ENCODE results near the gene DNAJC13.
"Not testable (repeated sequence)": the region's sequence is repeated elsewhere in the genome, so short reads cannot be mapped to it uniquely, and the experiment has no call there.

DNAJC13 gene

GRCh38 chr3:132396776-132397175 is 20.5 kb upstream of the DNAJC13 start:
- H3K36me3 Mint-ChIP-seq; H3K4me3 Mint-ChIP-seq; H3K4me1 Mint-ChIP-seq (ENCODE audit: low read depth); H3K9me3 Mint-ChIP-seq (ENCODE audit: low read depth); H3K27ac Mint-ChIP-seq; H3K27me3 Mint-ChIP-seq: not testable (repeated sequence)

GRCh38 chr3:132399054-132399929 is 18.0 kb upstream of the DNAJC13 start:
- no peaks in the 10 kb centered on the region for H3K4me1 Mint-ChIP-seq (ENCODE audit: low read depth)
- no peak overlapping the region for H3K4me3 Mint-ChIP-seq
- H3K27ac Mint-ChIP-seq = no peak overlapping the region
- no peaks in the 10 kb centered on the region for H3K27me3 Mint-ChIP-seq
- no peaks in the 10 kb centered on the region for H3K36me3 Mint-ChIP-seq
- no peaks in the 10 kb centered on the region for H3K9me3 Mint-ChIP-seq (ENCODE audit: low read depth)

GRCh38 chr3:132401255-132401654 is 16.0 kb upstream of the DNAJC13 start:
- no peaks in the 10 kb centered on the region for H3K4me1 Mint-ChIP-seq (ENCODE audit: low read depth)
- H3K9me3 Mint-ChIP-seq (ENCODE audit: low read depth) = no peaks in the 10 kb centered on the region
- H3K4me3 Mint-ChIP-seq = no peak overlapping the region
- no peaks in the 10 kb centered on the region for H3K36me3 Mint-ChIP-seq
- no peaks in the 10 kb centered on the region for H3K27me3 Mint-ChIP-seq
- H3K27ac Mint-ChIP-seq = no peak overlapping the region

- Mint-ChIP-seq H3K9me3 (ENCODE audit: low read depth) (no peaks in the 10 kb centered on the region), H3K36me3 (no peaks in the 10 kb centered on the region), H3K27ac (no peak overlapping the region), H3K4me1 (ENCODE audit: low read depth) (no peaks in the 10 kb centered on the region), H3K27me3 (no peaks in the 10 kb centered on the region), H3K4me3 (no peak overlapping the region)
Measured at GRCh38 chr3:132404276-132404675, 13.0 kb upstream of the DNAJC13 start.

GRCh38 chr3:132405188-132405587 is 12.1 kb upstream of the DNAJC13 start:
- no peak overlapping the region for H3K4me3 Mint-ChIP-seq
- H3K27ac Mint-ChIP-seq = no peak overlapping the region
- no peaks in the 10 kb centered on the region for H3K36me3 Mint-ChIP-seq
- H3K27me3 Mint-ChIP-seq = no peaks in the 10 kb centered on the region
- H3K9me3 Mint-ChIP-seq (ENCODE audit: low read depth) = no peaks in the 10 kb centered on the region
- H3K4me1 Mint-ChIP-seq (ENCODE audit: low read depth) = no peaks in the 10 kb centered on the region

- H3K27me3 Mint-ChIP-seq = peaks cover 1% of the 10 kb centered on the region
- no peak overlapping the region for H3K4me3 Mint-ChIP-seq
- no peak overlapping the region for H3K27ac Mint-ChIP-seq
- H3K9me3 Mint-ChIP-seq (ENCODE audit: low read depth) = no peaks in the 10 kb centered on the region
- H3K36me3 Mint-ChIP-seq = no peaks in the 10 kb centered on the region
- H3K4me1 Mint-ChIP-seq (ENCODE audit: low read depth) = no peaks in the 10 kb centered on the region
Measured at GRCh38 chr3:132405609-132406299, 11.5 kb upstream of the DNAJC13 start.

- H3K9me3 Mint-ChIP-seq (ENCODE audit: low read depth) = no peaks in the 10 kb centered on the region
- no peak overlapping the region for H3K4me3 Mint-ChIP-seq
- H3K27me3 Mint-ChIP-seq = peaks cover 1% of the 10 kb centered on the region
- no peaks in the 10 kb centered on the region for H3K36me3 Mint-ChIP-seq
- no peaks in the 10 kb centered on the region for H3K4me1 Mint-ChIP-seq (ENCODE audit: low read depth)
- H3K27ac Mint-ChIP-seq = no peak overlapping the region
Measured at GRCh38 chr3:132406587-132406986, 10.7 kb upstream of the DNAJC13 start.

- Mint-ChIP-seq H3K4me1 (ENCODE audit: low read depth) (no peaks in the 10 kb centered on the region), H3K36me3 (no peaks in the 10 kb centered on the region), H3K9me3 (ENCODE audit: low read depth) (no peaks in the 10 kb centered on the region), H3K4me3 (no peak overlapping the region), H3K27me3 (peaks cover 1% of the 10 kb centered on the region), H3K27ac (no peak overlapping the region)
Measured at GRCh38 chr3:132407025-132407424, 10.3 kb upstream of the DNAJC13 start.

- H3K4me3 Mint-ChIP-seq = no peak overlapping the region
Measured at GRCh38 chr3:132414841-132415240, 2.5 kb upstream of the DNAJC13 start.

GRCh38 chr3:132416161-132416560 is 1.1 kb upstream of the DNAJC13 start:
- H3K4me3 Mint-ChIP-seq = peak overlapping the region; percentile 100
- H3K9me3 Mint-ChIP-seq (ENCODE audit: low read depth) = no peaks in the 10 kb centered on the region
- no peaks in the 10 kb centered on the region for H3K27me3 Mint-ChIP-seq
- peaks cover 24% of the 10 kb centered on the region for H3K4me1 Mint-ChIP-seq (ENCODE audit: low read depth)
- H3K36me3 Mint-ChIP-seq = peaks cover 3% of the 10 kb centered on the region
- peak overlapping the region; percentile 18 for H3K27ac Mint-ChIP-seq

More at GRCh38 chr3:132414841-132415240, 2.5 kb upstream of the DNAJC13 start:
- Mint-ChIP-seq H3K9me3 (ENCODE audit: low read depth) (no peaks in the 10 kb centered on the region), H3K27me3 (peaks cover 1% of the 10 kb centered on the region), H3K4me1 (ENCODE audit: low read depth) (peaks cover 11% of the 10 kb centered on the region), H3K27ac (no peak overlapping the region), H3K36me3 (no peaks in the 10 kb centered on the region)

- Mint-ChIP-seq H3K27ac (peak overlapping the region; percentile 93), H3K4me3 (peak overlapping the region; percentile 100), H3K27me3 (no peaks in the 10 kb centered on the region), H3K36me3 (peaks cover 3% of the 10 kb centered on the region), H3K4me1 (ENCODE audit: low read depth) (peaks cover 28% of the 10 kb centered on the region), H3K9me3 (ENCODE audit: low read depth) (no peaks in the 10 kb centered on the region)
Measured at GRCh38 chr3:132417695-132418411, 551 bp downstream of the DNAJC13 start.

GRCh38 chr3:132418916-132419315 is 1.6 kb downstream of the DNAJC13 start:
- Mint-ChIP-seq H3K4me3 (peak overlapping the region; percentile 100), H3K36me3 (peaks cover 3% of the 10 kb centered on the region), H3K9me3 (ENCODE audit: low read depth) (no peaks in the 10 kb centered on the region), H3K27me3 (no peaks in the 10 kb centered on the region), H3K27ac (peak overlapping the region; percentile 59), H3K4me1 (ENCODE audit: low read depth) (peaks cover 33% of the 10 kb centered on the region)

- peaks cover 48% of the 10 kb centered on the region for H3K4me1 Mint-ChIP-seq (ENCODE audit: low read depth)
- H3K4me3 Mint-ChIP-seq = no peak overlapping the region
- peaks cover 6% of the 10 kb centered on the region for H3K36me3 Mint-ChIP-seq
- no peaks in the 10 kb centered on the region for H3K27me3 Mint-ChIP-seq
- H3K27ac Mint-ChIP-seq = no peak overlapping the region
- no peaks in the 10 kb centered on the region for H3K9me3 Mint-ChIP-seq (ENCODE audit: low read depth)
Measured at GRCh38 chr3:132421832-132422231, 4.5 kb downstream of the DNAJC13 start.

- Mint-ChIP-seq H3K4me1 (ENCODE audit: low read depth) (peaks cover 48% of the 10 kb centered on the region), H3K27ac (no peak overlapping the region), H3K27me3 (no peaks in the 10 kb centered on the region), H3K36me3 (peaks cover 6% of the 10 kb centered on the region), H3K9me3 (ENCODE audit: low read depth) (no peaks in the 10 kb centered on the region), H3K4me3 (no peak overlapping the region)
Measured at GRCh38 chr3:132422531-132422930, 5.2 kb downstream of the DNAJC13 start.

GRCh38 chr3:132432639-132433038 is 15.3 kb downstream of the DNAJC13 start:
- H3K27ac Mint-ChIP-seq = no peak overlapping the region
- H3K4me3 Mint-ChIP-seq = no peak overlapping the region
- H3K4me1 Mint-ChIP-seq (ENCODE audit: low read depth) = peaks cover 44% of the 10 kb centered on the region
- peaks cover 2% of the 10 kb centered on the region for H3K36me3 Mint-ChIP-seq
- no peaks in the 10 kb centered on the region for H3K9me3 Mint-ChIP-seq (ENCODE audit: low read depth)
- no peaks in the 10 kb centered on the region for H3K27me3 Mint-ChIP-seq

Data from activated naive CD8-positive, alpha-beta T cell (primary cell).